Activated T-helper 2 cell treated with anti-CD3 and anti-CD28 coated beads, Interferon-gamma antibody, Interleukin-2, Interleukin-4, amounts not matched to agents 10 μg/mL and 5 μg/mL and 100 μg/mL, durations not matched to agents 14 hours and 24 hours and 36 hours (primary cell): ENCODE results near the gene MGLL. TPM values are rescaled to one million over a fixed set of nuclear protein-coding genes. Genes with fewer than 3 reads are reported as not detected.

Source experiments
- DNase-seq: peaks from one replicate; pipeline ENCODE4 v3.0.0; 2021; ENCODE audit warnings: low spot score
- H3K27ac Mint-ChIP-seq: one replicate; pipeline ENCODE4 v1.8.0; 2021; ENCODE audit warnings: mixed read lengths
- H3K27me3 Mint-ChIP-seq: one replicate; pipeline ENCODE4 v1.8.0; 2021; ENCODE audit warnings: low read depth, mixed read lengths
- H3K36me3 Mint-ChIP-seq: one replicate; pipeline ENCODE4 v1.8.0; 2021; ENCODE audit warnings: low read depth, mixed read lengths
- H3K4me1 Mint-ChIP-seq: one replicate; pipeline ENCODE4 v1.8.0; 2021; ENCODE audit warnings: low read depth, mixed read lengths
- H3K4me3 Mint-ChIP-seq: one replicate; pipeline ENCODE4 v1.8.0; 2021; ENCODE audit warnings: low read depth, mild to moderate bottlenecking, moderate library complexity, mixed read lengths
- H3K9me3 Mint-ChIP-seq: one replicate; pipeline ENCODE4 v1.8.0; 2021; ENCODE audit warnings: mixed read lengths
- intact Hi-C: fragments of 100-400 bp; cut with micrococcal nuclease; formaldehyde crosslinking; loops from one replicate; pipeline ENCODE4 v1.15.1; 2023
- total RNA-seq: library from RNA; stranded (reverse); gene quantifications from 2 replicates; pipeline ENCODE4 v1.2.3, GENCODE V29; 2022

Gene MGLL
- total RNA-seq, 1 donor from 2014 or later, result 6.6 TPM

GRCh38 chr3:127678611-127679533 is 143.4 kb downstream of the MGLL start:
- Mint-ChIP-seq H3K27ac (no peak overlapping the region), H3K9me3 (no peaks in the 10 kb centered on the region), H3K36me3 (no peaks in the 10 kb centered on the region), H3K4me1 (peaks cover 5% of the 10 kb centered on the region), H3K4me3 (no peak overlapping the region), H3K27me3 (no peaks in the 10 kb centered on the region)
- DNase-seq, result no peak
- intact Hi-C loops, result no loop called here

- intact Hi-C loops, result no loop called here
- no peaks in the 10 kb centered on the region for H3K9me3 Mint-ChIP-seq
- H3K27ac Mint-ChIP-seq, result no peak overlapping the region
- no peak for DNase-seq
- H3K36me3 Mint-ChIP-seq, result no peaks in the 10 kb centered on the region
- H3K4me1 Mint-ChIP-seq, result peaks cover 9% of the 10 kb centered on the region
- H3K27me3 Mint-ChIP-seq, result no peaks in the 10 kb centered on the region
- H3K4me3 Mint-ChIP-seq, result no peak overlapping the region
These were observed 144.1 kb downstream of the MGLL start for GRCh38 chr3:127678315-127678599.

DNA sequence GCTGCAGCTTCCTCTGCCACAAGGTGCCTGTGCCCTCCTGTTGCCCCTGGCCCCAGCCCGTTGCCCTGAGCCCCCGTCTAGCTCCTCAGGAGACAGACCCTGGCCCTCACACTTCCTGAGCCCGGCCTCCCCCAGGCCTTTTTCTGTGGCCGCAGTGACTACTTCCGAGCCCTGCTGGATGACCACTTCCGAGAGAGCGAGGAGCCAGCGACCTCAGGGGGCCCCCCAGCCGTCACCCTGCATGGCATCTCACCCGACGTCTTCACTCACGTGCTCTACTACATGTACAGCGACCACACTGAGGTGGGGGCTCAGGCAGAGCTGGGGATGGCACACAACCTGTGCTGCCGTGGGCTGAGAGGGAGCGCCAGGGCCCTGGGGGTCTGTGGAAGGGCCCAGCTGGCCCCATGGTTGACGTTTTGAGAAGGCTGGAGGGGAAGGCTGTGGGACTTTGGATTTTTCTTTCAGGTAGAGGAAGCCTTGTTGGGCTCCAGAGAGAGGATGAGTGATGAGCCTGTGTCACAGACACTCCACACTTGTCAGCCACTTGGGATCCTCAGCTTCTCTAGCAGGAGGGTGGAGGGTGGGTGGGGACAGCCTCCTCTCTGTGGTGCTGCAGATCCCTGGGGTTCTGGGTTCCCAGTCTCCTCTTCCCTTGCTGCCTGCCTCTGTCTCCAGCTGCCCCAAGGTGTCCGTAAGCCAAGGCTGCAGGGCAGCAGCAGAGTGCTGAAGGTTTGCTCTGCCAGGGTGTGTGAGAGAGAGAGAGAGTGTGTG is 144.6 kb downstream of the MGLL start:
- peaks cover 9% of the 10 kb centered on the region for H3K4me1 Mint-ChIP-seq
- no peak overlapping the region for H3K27ac Mint-ChIP-seq
- intact Hi-C loops, result no loop called here
- H3K27me3 Mint-ChIP-seq, result no peaks in the 10 kb centered on the region
- no peak overlapping the region for H3K4me3 Mint-ChIP-seq
- DNase-seq, result no peak
- no peaks in the 10 kb centered on the region for H3K36me3 Mint-ChIP-seq
- no peaks in the 10 kb centered on the region for H3K9me3 Mint-ChIP-seq

DNA sequence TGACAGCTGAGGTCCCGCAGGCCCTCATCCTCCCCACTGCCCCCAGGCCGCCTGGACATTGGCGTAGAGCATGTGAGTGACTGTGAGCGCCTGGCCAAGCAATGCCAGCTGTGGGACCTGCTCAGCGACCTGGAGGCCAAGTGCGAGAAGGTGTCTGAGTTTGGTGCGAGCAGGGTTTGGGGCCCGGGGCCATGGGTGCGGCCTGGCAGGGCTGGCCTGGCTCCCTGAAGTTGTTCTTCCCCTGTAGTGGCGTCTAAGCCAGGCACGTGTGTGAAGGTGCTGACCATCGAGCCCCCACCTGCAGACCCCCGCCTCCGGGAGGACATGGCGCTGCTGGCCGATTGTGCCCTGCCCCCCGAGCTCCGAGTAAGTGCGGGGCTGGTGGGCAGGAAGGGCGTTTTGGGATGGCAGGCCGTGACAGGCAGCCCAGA is 145.4 kb downstream of the MGLL start:
- H3K9me3 Mint-ChIP-seq, result no peaks in the 10 kb centered on the region
- H3K4me3 Mint-ChIP-seq, result no peak overlapping the region
- intact Hi-C loops, result no loop called here
- no peak for DNase-seq
- H3K4me1 Mint-ChIP-seq, result peaks cover 9% of the 10 kb centered on the region
- H3K36me3 Mint-ChIP-seq, result no peaks in the 10 kb centered on the region
- H3K27ac Mint-ChIP-seq, result no peak overlapping the region
- H3K27me3 Mint-ChIP-seq, result no peaks in the 10 kb centered on the region

DNA sequence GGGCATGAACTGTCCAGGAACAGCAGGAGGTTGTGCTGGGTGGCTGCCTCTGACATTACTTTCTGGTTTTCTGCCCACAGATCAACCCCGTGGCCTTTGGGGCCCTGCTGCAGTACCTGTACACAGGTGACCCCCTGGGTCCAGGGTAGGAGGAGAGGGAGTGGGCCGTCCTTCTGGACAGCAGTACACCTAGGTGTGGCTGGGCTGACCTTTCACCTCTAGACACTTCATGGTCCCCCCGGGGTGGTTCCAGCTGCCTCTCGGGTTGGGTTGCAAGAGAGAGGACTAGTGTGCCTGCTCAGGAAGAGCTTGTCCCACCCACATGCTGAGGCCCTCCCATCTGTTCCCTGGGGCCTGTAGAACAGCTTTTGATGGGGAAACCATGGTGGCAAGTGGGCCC is 145.9 kb downstream of the MGLL start:
- H3K27me3 Mint-ChIP-seq, result no peaks in the 10 kb centered on the region
- no peak overlapping the region for H3K4me3 Mint-ChIP-seq
- intact Hi-C loops, result no loop called here

DNA sequence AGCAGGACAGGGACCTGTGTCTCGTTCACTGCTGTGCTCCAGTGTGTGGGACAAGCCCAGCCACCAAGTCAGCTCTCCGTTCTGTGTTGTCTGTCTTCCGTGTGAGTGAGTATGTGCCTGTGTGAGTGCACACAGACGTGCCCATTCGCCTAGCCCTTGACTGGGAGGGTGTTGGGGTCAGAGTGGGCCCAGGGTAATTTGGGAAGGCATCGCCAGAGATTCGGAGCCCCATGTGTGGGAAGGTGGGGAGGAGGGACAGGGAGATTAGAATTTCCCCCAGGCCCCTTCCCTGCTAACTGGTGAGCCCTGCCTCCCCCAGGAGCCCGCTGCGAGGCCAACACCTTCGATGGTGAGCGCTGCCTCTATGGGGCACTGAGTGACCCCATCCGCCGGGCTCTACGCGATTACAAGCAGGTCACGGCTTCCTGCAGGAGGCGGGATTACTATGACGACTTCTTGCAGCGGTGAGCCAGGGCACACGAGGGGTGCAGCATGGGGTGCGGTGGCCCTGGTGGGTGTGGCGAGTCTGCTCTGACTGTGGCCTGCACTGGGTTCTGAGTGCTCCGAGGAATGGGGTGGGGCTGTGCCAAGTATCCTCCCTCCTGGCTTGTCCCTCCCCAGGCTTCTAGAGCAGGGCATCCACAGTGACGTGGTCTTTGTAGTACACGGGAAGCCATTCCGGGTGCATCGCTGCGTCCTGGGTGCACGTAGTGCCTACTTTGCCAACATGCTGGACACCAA is 146.5 kb downstream of the MGLL start:
- Mint-ChIP-seq H3K4me3 (peak overlapping the region; percentile 26), H3K4me1 (peaks cover 13% of the 10 kb centered on the region), H3K27me3 (no peaks in the 10 kb centered on the region), H3K9me3 (no peaks in the 10 kb centered on the region), H3K36me3 (no peaks in the 10 kb centered on the region), H3K27ac (no peak overlapping the region)
- DNase-seq, result no peak
- intact Hi-C loops, result no loop called here

More for the DNA sequence above, 145.9 kb downstream of the MGLL start:
- H3K27ac Mint-ChIP-seq, result no peak overlapping the region
- H3K36me3 Mint-ChIP-seq, result no peaks in the 10 kb centered on the region
- no peak for DNase-seq
- H3K4me1 Mint-ChIP-seq, result peaks cover 11% of the 10 kb centered on the region
- no peaks in the 10 kb centered on the region for H3K9me3 Mint-ChIP-seq

GRCh38 chr3:127674790-127675189 is 147.5 kb downstream of the MGLL start:
- intact Hi-C loops, result loop anchor here (5.0 kb wide), 1 partner anchor 378 kb away; the partner anchor contains the start of gene SEC61A1
- Mint-ChIP-seq H3K36me3 (no peaks in the 10 kb centered on the region), H3K4me3 (peak overlapping the region; percentile 43), H3K4me1 (peaks cover 13% of the 10 kb centered on the region), H3K27ac (no peak overlapping the region), H3K9me3 (no peaks in the 10 kb centered on the region), H3K27me3 (no peaks in the 10 kb centered on the region)
- DNase-seq, result no peak

DNA sequence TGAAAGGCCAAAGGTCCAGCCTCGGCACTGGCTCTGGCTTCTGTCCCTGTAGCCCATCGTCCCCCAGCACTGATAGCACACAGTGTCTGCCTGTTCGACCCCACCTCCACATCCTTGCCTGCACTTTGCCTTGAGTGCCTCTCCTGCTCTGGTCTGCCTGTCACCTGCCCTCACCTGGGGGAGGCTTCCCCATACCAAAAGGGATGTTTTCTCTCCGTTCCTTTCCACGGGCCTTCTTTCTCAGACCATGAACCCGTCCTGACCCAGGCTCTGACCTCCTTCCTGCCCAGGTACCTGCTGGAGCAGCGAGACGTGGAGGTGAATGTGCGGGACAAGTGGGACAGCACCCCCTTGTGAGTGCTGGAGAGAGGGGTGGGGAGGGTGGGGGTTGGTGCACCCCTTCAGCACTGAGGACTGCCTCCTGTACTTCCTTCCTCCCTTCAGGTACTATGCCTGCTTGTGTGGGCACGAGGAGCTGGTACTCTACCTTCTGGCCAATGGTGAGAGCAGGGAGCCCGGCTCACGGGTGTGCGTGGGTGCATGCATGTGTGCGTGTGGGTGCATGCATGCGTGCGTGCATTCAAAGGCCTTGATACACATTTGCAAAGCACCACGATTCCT is 148.1 kb downstream of the MGLL start:
- H3K4me3 Mint-ChIP-seq, result peak overlapping the region; percentile 84
- no peak overlapping the region for H3K27ac Mint-ChIP-seq
- H3K27me3 Mint-ChIP-seq, result no peaks in the 10 kb centered on the region
- no peaks in the 10 kb centered on the region for H3K9me3 Mint-ChIP-seq
- DNase-seq, result no peak
- H3K4me1 Mint-ChIP-seq, result peaks cover 13% of the 10 kb centered on the region
- H3K36me3 Mint-ChIP-seq, result no peaks in the 10 kb centered on the region
- intact Hi-C loops, result loop anchor here (5.0 kb wide), 1 partner anchor 378 kb away; the partner anchor contains the start of gene SEC61A1

- Mint-ChIP-seq H3K4me3 (peak overlapping the region; percentile 84), H3K27ac (peak overlapping the region; percentile 72), H3K4me1 (peaks cover 13% of the 10 kb centered on the region), H3K36me3 (no peaks in the 10 kb centered on the region), H3K27me3 (no peaks in the 10 kb centered on the region), H3K9me3 (no peaks in the 10 kb centered on the region)
- intact Hi-C loops, result loop anchor here (2.0 to 5.0 kb wide), 2 partner anchors 75 to 379 kb away; partner anchors contain the start of genes MCM2 and SEC61A1
- DNase-seq, result peak; percentile 54
These were observed 148.9 kb downstream of the MGLL start for GRCh38 chr3:127673191-127674100.

- H3K4me3 Mint-ChIP-seq, result peak within 1 kb of the TSS; percentile 93
- H3K9me3 Mint-ChIP-seq, result no peaks in the 10 kb centered on the region
- peaks cover 13% of the 10 kb centered on the region for H3K4me1 Mint-ChIP-seq
- peak within 1 kb of the TSS; percentile 97 for H3K27ac Mint-ChIP-seq
- no peaks in the 10 kb centered on the region for H3K36me3 Mint-ChIP-seq
- intact Hi-C loops, result loop anchor here (2.0 to 5.0 kb wide), 2 partner anchors 74 to 380 kb away; partner anchors contain the start of genes MCM2 and SEC61A1
- no peaks in the 10 kb centered on the region for H3K27me3 Mint-ChIP-seq
- peak; percentile 84 for DNase-seq
These were observed 149.7 kb downstream of the MGLL start, which contains the start of gene ABTB1 for GRCh38 chr3:127672429-127673190. Gene ABTB1, plus strand, starts transcription at chr3:127672952. Its CDS starts 74 bp downstream, at chr3:127673026.
